Fibroblast of pulmonary artery (primary cell): ENCODE results near the gene TOGARAM2.

ENCODE experiments used
- DNase-seq: peaks from one replicate; pipeline ENCODE4 v3.0.0-alpha.2; 2010; ENCODE audit warnings: low read depth
- H3K4me3 ChIP-seq: replicated peaks from 2 replicates; pipeline ENCODE4 v1.5.1; 2011; ENCODE audit warnings: low read depth, mild to moderate bottlenecking, control low read depth, low read length, moderate library complexity
- CTCF ChIP-seq: IDR thresholded peaks from 2 replicates; pipeline ENCODE4 v1.5.1; 2011; ENCODE audit warnings: mild to moderate bottlenecking, control low read depth, low read length, inconsistent platforms; ENCODE audit errors: missing control alignments

Gene TOGARAM2

GRCh38 chr2:29016504-29016903 lies 35.4 kb downstream of the TOGARAM2 start:
- H3K4me3 ChIP-seq, result no peak overlapping the region
- no peak for TF ChIP-seq CTCF
- no peak for DNase-seq

- no peak for TF ChIP-seq CTCF
- no peak for DNase-seq
- no peak overlapping the region for H3K4me3 ChIP-seq
Observed at GRCh38 chr2:29017716-29018435, 36.8 kb downstream of the TOGARAM2 start.

GRCh38 chr2:29021886-29022285 lies 40.8 kb downstream of the TOGARAM2 start:
- no peak for TF ChIP-seq CTCF
- DNase-seq, result no peak

GRCh38 chr2:29022679-29023078 lies 41.6 kb downstream of the TOGARAM2 start:
- no peak overlapping the region for H3K4me3 ChIP-seq
- TF ChIP-seq CTCF, result no peak
- DNase-seq, result no peak

More at GRCh38 chr2:29021886-29022285, 40.8 kb downstream of the TOGARAM2 start:
- no peak overlapping the region for H3K4me3 ChIP-seq

- no peak overlapping the region for H3K4me3 ChIP-seq
- DNase-seq, result no peak
- no peak for TF ChIP-seq CTCF
Observed at GRCh38 chr2:29023188-29023587, 42.1 kb downstream of the TOGARAM2 start.

- no peak for TF ChIP-seq CTCF
- H3K4me3 ChIP-seq, result no peak overlapping the region
- no peak for DNase-seq
Observed at GRCh38 chr2:29024882-29025430, 43.9 kb downstream of the TOGARAM2 start.

GRCh38 chr2:29025711-29026110 lies 44.6 kb downstream of the TOGARAM2 start:
- DNase-seq, result no peak
- TF ChIP-seq CTCF, result no peak
- H3K4me3 ChIP-seq, result no peak overlapping the region
